ENCODE measurements around the gene KMT5B. TPM values are rescaled to one million over a fixed set of nuclear protein-coding genes. Genes with fewer than 3 reads are reported as not detected.

The KMT5B gene
- total and polyA plus RNA-seq, 2 of the 13 experiments (the other 11 are each of a cell fraction or from before 2014, with no cell fraction given): 17.6 to 23.7 TPM

DNA sequence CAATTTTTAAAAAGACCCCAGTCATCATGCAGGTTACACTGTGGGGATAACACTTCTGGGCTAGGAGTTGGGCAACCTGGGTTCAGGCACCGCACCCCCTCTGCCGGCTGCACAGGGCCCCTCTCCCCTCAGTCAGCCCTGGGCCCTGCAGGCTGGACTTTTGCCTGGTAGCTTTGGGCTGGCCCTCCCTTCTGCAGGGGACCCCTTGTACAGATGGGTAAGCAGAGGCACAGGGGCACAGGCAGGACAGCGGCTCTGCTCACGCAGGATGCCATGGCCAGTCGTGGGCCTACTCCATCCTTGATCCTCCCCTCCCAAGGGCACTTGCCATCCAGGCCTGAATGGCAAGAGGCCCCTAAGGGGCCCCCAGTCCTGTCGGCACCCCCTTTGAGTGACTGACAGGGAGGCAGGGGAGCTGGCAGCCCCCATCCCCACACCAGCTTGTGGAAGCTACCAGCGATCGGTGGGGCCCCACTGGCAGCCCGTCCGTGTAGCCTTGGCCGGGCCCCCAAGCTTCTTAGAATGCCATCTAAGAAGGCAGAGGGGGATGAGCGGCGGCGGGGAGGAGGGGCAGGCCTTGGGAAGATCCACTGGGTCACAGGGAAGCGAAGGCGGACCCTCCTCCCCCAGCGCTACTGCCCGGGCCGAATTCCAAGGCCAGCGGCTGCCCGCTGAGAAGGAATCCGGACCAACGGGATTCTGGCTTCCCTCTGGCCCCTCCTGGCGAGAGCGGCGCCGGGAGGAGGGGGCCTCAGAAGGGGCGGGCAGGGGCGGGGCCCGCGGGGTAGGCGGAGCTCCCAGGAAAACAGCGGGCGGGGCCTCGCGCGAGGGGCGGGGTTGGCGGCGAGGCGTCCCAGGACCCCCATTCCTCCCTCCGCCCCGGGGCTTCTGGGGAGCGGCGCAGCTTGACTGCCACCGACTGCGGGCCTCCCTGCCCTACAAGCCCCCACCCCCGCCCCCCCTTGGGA is 85.1 kb downstream of the KMT5B start (continued):
- TF ChIP-seq, protein P1, sequence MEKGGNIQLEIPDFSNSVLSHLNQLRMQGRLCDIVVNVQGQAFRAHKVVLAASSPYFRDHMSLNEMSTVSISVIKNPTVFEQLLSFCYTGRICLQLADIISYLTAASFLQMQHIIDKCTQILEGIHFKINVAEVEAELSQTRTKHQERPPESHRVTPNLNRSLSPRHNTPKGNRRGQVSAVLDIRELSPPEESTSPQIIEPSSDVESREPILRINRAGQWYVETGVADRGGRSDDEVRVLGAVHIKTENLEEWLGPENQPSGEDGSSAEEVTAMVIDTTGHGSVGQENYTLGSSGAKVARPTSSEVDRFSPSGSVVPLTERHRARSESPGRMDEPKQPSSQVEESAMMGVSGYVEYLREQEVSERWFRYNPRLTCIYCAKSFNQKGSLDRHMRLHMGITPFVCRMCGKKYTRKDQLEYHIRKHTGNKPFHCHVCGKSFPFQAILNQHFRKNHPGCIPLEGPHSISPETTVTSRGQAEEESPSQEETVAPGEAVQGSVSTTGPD (CRISPR knock-in tag; IDR thresholded peaks at IDR 0.05): 0 out of 2 replicates have a peak, but pooled peaks have one; percentile 45
- TF ChIP-seq CEBPZ (IDR thresholded peaks at IDR 0.05; ENCODE audit: low read length) (no peak), FOXO1 (CRISPR knock-in tag; IDR thresholded peaks at IDR 0.05) (peak; percentile 15), AGO2 (optimal IDR thresholded peaks at IDR 0.05; ENCODE audit: low read depth, low read length) (peak; percentile 64), ESRRA (CRISPR knock-in tag; IDR thresholded peaks at IDR 0.05; ENCODE audit: low read depth) (peak; percentile 63), CHD2 (IDR thresholded peaks at IDR 0.05; ENCODE audit: low read depth, low read length) (peak; percentile 14; the same call in 1 of the 2 replicates), ZBTB4 (CRISPR knock-in tag; IDR thresholded peaks at IDR 0.05; ENCODE audit: borderline replicate concordance) (no peak; the same call in 1 of the 2 replicates), NKX3-1 (CRISPR knock-in tag; IDR thresholded peaks at IDR 0.05) (no peak), CBX1 (IDR thresholded peaks at IDR 0.05; ENCODE audit: low read depth) (no peak), ISL2 (CRISPR knock-in tag; IDR thresholded peaks at IDR 0.05) (peak; percentile 30; the same call in 1 of the 2 replicates), TBX2 (CRISPR knock-in tag; IDR thresholded peaks at IDR 0.05; ENCODE audit: borderline replicate concordance) (peak; percentile 37; the same call in 1 of the 2 replicates), LCORL (IDR thresholded peaks at IDR 0.05) (no peak), LCORL (CRISPR knock-in tag; IDR thresholded peaks at IDR 0.05) (peak; percentile 28), KLF15 (CRISPR knock-in tag; IDR thresholded peaks at IDR 0.05; ENCODE audit: borderline replicate concordance) (peak; percentile 73; the same call in 1 of the 2 replicates), CREB1 (IDR thresholded peaks at IDR 0.05) (no peak), CREB1 (CRISPR knock-in tag; IDR thresholded peaks at IDR 0.05) (no peak)
- TF ChIP-seq, protein P2, sequence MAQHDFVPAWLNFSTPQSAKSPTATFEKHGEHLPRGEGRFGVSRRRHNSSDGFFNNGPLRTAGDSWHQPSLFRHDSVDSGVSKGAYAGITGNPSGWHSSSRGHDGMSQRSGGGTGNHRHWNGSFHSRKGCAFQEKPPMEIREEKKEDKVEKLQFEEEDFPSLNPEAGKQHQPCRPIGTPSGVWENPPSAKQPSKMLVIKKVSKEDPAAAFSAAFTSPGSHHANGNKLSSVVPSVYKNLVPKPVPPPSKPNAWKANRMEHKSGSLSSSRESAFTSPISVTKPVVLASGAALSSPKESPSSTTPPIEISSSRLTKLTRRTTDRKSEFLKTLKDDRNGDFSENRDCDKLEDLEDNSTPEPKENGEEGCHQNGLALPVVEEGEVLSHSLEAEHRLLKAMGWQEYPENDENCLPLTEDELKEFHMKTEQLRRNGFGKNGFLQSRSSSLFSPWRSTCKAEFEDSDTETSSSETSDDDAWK (CRISPR knock-in tag; IDR thresholded peaks at IDR 0.05): no peak
- TF ChIP-seq, protein P3, sequence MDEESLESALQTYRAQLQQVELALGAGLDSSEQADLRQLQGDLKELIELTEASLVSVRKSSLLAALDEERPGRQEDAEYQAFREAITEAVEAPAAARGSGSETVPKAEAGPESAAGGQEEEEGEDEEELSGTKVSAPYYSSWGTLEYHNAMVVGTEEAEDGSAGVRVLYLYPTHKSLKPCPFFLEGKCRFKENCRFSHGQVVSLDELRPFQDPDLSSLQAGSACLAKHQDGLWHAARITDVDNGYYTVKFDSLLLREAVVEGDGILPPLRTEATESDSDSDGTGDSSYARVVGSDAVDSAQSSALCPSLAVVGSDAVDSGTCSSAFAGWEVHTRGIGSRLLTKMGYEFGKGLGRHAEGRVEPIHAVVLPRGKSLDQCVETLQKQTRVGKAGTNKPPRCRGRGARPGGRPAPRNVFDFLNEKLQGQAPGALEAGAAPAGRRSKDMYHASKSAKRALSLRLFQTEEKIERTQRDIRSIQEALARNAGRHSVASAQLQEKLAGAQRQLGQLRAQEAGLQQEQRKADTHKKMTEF (CRISPR knock-in tag; IDR thresholded peaks at IDR 0.05): peak; percentile 83; the same call in 1 of the 2 replicates

All from HepG2 (cell line).